Measurements from ENCODE around the gene TTC28. TPM values are rescaled to one million over a fixed set of nuclear protein-coding genes. Genes with fewer than 3 reads are reported as not detected.

TTC28 gene
- total RNA-seq, 6 experiments from 2014 or later = 10.8 to 18.9 (median 13.6) TPM

DNA sequence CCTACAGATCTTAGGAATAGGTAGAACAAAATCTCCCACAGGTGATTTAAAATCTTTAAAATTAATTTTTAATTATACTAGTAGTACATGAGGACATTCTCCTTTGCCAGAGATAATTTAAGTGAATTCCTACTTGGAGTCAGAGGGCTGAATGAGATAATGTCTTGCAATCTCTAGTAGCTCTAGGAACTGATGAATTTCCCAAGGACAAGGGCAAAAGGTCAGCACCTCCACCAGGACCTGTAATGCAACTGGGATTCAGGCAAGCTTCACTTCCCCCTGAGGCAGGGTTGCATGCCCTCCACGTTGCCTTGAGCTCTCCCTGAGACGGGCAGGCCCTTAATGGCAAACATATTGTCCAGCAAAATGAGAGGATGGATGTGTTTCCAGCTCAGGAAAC lies 430.2 kb downstream of the TTC28 start:
- Mint-ChIP-seq H3K9me3 (no peaks in the 10 kb centered on the region), H3K27me3 (ENCODE audit: insufficient read depth) (no peaks in the 10 kb centered on the region), H3K36me3 (ENCODE audit: low read depth) (no peaks in the 10 kb centered on the region), H3K4me1 (ENCODE audit: low read depth) (peaks cover 34% of the 10 kb centered on the region), H3K4me3 (no peak overlapping the region), H3K27ac (no peak overlapping the region)
- TF ChIP-seq, protein P1, sequence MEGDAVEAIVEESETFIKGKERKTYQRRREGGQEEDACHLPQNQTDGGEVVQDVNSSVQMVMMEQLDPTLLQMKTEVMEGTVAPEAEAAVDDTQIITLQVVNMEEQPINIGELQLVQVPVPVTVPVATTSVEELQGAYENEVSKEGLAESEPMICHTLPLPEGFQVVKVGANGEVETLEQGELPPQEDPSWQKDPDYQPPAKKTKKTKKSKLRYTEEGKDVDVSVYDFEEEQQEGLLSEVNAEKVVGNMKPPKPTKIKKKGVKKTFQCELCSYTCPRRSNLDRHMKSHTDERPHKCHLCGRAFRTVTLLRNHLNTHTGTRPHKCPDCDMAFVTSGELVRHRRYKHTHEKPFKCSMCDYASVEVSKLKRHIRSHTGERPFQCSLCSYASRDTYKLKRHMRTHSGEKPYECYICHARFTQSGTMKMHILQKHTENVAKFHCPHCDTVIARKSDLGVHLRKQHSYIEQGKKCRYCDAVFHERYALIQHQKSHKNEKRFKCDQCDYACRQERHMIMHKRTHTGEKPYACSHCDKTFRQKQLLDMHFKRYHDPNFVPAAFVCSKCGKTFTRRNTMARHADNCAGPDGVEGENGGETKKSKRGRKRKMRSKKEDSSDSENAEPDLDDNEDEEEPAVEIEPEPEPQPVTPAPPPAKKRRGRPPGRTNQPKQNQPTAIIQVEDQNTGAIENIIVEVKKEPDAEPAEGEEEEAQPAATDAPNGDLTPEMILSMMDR (IDR thresholded peaks at IDR 0.05) = no peak
- DNase-seq = no peak

DNA sequence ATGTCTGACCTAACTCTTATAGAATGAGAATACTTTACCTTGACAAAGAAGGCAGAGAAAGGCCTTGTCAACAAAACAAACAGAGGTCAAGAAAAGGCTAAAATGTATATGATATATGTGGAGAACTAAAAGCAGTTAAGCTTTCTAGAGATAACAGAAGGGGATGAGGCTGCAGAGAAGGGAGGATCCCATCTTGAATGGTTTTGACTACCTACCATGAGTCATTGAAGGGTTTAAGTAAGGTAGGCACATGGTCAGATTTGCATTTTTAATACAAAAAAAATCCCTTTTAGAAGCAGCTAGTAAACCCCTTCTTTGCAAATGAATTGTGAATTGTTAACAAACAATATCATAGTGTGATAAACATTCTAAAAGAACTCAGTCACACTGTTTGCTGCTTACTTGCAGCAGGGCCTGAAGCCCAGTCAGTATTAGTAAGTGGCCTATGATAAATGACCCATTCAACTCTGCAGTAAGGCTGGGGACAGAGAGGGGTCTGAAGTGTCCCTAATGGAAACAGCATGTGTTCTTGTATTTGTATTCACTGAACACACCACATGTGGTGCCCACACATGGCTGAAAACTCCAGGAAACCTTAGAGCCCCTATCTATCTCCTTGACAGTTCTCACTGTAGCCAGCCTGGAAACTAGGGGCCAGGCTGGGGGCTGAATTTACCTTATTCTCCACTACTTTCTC lies 431.8 kb downstream of the TTC28 start:
- no peak for DNase-seq
- no peak overlapping the region for H3K4me3 Mint-ChIP-seq
- H3K4me1 Mint-ChIP-seq (ENCODE audit: low read depth) = peaks cover 41% of the 10 kb centered on the region
- no peak overlapping the region for H3K27ac Mint-ChIP-seq
- TF ChIP-seq, protein P1 (IDR thresholded peaks at IDR 0.05) = no peak
- H3K9me3 Mint-ChIP-seq = no peaks in the 10 kb centered on the region
- no peaks in the 10 kb centered on the region for H3K36me3 Mint-ChIP-seq (ENCODE audit: low read depth)
- no peaks in the 10 kb centered on the region for H3K27me3 Mint-ChIP-seq (ENCODE audit: insufficient read depth)

DNA sequence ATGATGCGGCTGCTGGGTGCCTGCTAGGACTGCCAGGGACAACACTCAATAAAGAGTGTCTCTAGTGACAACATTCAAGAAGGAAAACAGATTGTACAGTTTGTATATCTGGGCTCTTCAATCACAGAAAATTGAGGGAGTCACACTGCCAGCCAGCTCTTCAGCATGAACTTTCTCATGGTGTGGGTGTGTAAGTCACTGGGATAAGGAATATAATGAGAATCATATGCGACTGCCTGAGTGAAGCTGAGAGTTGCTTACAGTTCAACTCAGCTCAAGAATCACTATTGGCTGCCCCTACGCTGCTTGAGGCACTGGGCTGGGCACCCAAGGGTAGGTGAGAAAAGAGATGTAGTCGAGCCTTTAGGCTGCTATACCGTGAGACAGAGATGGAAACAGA lies 432.5 kb downstream of the TTC28 start:
- H3K27me3 Mint-ChIP-seq (ENCODE audit: insufficient read depth) = no peaks in the 10 kb centered on the region
- no peak overlapping the region for H3K4me3 Mint-ChIP-seq
- H3K27ac Mint-ChIP-seq = no peak overlapping the region
- no peaks in the 10 kb centered on the region for H3K36me3 Mint-ChIP-seq (ENCODE audit: low read depth)
- TF ChIP-seq, protein P1 (IDR thresholded peaks at IDR 0.05) = no peak
- peaks cover 41% of the 10 kb centered on the region for H3K4me1 Mint-ChIP-seq (ENCODE audit: low read depth)
- no peaks in the 10 kb centered on the region for H3K9me3 Mint-ChIP-seq
- DNase-seq = no peak

DNA sequence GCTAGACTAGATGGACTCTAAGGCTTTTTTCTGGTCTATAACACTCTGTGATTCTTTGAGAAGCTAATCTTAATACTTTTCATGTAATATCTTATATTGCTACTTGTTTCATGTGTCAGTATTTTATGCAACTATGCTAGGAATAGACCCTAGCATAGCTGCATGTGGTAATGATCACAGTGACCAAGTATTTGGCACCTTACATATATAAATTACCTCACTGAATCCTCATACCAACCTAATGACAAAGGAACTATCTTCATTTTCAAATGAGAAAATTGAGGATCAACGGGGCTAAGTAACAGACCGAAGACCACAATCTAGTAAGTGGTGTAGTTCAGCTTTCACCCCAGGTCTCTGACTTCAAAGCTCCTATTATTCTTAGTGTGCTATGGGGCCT lies 433.2 kb downstream of the TTC28 start:
- Mint-ChIP-seq H3K4me1 (ENCODE audit: low read depth) (peaks cover 41% of the 10 kb centered on the region), H3K36me3 (ENCODE audit: low read depth) (no peaks in the 10 kb centered on the region), H3K27me3 (ENCODE audit: insufficient read depth) (no peaks in the 10 kb centered on the region), H3K9me3 (no peaks in the 10 kb centered on the region), H3K4me3 (no peak overlapping the region; the same call in 1 of the 2 replicates), H3K27ac (no peak overlapping the region)
- DNase-seq = peak; percentile 18
- TF ChIP-seq, protein P1 (IDR thresholded peaks at IDR 0.05) = no peak

DNA sequence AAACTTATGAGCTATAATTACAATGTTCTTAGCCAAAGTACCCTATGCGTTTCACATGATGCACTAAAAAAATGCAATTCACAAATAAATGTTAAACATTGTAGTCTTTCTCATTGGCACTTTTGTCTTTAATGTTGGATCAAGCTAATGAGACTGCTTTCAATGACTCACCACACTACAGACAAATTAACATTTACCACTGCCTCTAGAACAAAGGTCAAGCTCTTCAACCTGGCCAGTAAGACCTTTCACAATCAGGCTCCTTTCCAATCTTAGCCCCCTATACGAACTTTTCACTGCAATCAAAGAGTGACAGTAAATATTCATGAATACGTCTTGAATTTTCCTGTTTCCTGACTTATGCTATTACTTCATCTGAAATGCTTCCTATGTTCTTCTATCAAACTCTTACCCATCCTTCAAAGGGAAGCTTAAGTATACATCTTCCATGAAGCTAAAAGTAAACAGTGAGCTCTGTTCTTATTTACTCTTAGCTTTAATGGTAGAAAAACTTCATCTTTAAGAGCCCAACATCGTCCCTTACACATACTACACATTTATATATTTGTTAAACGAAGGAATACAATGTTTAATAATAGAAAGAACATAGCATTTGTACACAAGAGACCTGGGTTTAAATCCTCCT lies 433.9 kb downstream of the TTC28 start:
- Mint-ChIP-seq H3K27me3 (ENCODE audit: insufficient read depth) (no peaks in the 10 kb centered on the region), H3K4me1 (ENCODE audit: low read depth) (peaks cover 41% of the 10 kb centered on the region), H3K36me3 (ENCODE audit: low read depth) (no peaks in the 10 kb centered on the region), H3K27ac (no peak overlapping the region), H3K4me3 (no peak overlapping the region), H3K9me3 (no peaks in the 10 kb centered on the region)
- TF ChIP-seq, protein P1 (IDR thresholded peaks at IDR 0.05) = no peak
- no peak for DNase-seq
